SK-N-MC (cell line): ENCODE measurements around the gene CAMK2B.

ENCODE experiments used
- DNase-seq: peaks from one replicate; pipeline ENCODE4 v3.0.0-alpha.2; 2011; ENCODE audit warnings: low read depth, low spot score
- H3K27ac ChIP-seq: fragments of 200-600 bp; sonication (generic); 2 replicates; pipeline ENCODE4 v1.5.1; 2016; ENCODE audit warnings: mixed run types
- H3K36me3 ChIP-seq: fragments of 200-600 bp; sonication (generic); 2 replicates; pipeline ENCODE4 v1.6.1; 2017; ENCODE audit warnings: antibody characterized with exemption, low read length, mixed read lengths; ENCODE audit not compliant: insufficient read depth
- H3K4me3 ChIP-seq: fragments of 200-600 bp; sonication (generic); 2 replicates; pipeline ENCODE4 v1.5.1; 2016
- H3K9ac ChIP-seq: fragments of 200-600 bp; sonication (generic); 2 replicates; pipeline ENCODE4 v1.8.0; 2017; ENCODE audit warnings: mixed run types, mixed read lengths; ENCODE audit not compliant: insufficient read length
- H3K9me3 ChIP-seq: fragments of 200-600 bp; sonication (generic); 2 replicates; pipeline ENCODE4 v1.6.1; 2017; ENCODE audit warnings: low read depth, mild to moderate bottlenecking, antibody characterized with exemption, low read length, moderate library complexity, mixed read lengths
- EZH2 ChIP-seq: fragments of 200-600 bp; sonication (generic); IDR thresholded peaks from one replicate; pipeline ENCODE4 v1.6.1; 2017; ENCODE audit warnings: antibody characterized with exemption
- FOXP2 ChIP-seq: optimal IDR thresholded peaks from 2 replicates; pipeline ENCODE3; 2011; ENCODE audit warnings: mild to moderate bottlenecking, moderate library complexity; ENCODE audit not compliant: insufficient read depth; ENCODE audit errors: extremely low read length, control extremely low read depth
- POLR2AphosphoS5 ChIP-seq: IDR thresholded peaks from 2 replicates; pipeline ENCODE4 v1.6.1; 2012; ENCODE audit warnings: mild to moderate bottlenecking, low read depth, low read length, borderline replicate concordance

Gene CAMK2B

DNA sequence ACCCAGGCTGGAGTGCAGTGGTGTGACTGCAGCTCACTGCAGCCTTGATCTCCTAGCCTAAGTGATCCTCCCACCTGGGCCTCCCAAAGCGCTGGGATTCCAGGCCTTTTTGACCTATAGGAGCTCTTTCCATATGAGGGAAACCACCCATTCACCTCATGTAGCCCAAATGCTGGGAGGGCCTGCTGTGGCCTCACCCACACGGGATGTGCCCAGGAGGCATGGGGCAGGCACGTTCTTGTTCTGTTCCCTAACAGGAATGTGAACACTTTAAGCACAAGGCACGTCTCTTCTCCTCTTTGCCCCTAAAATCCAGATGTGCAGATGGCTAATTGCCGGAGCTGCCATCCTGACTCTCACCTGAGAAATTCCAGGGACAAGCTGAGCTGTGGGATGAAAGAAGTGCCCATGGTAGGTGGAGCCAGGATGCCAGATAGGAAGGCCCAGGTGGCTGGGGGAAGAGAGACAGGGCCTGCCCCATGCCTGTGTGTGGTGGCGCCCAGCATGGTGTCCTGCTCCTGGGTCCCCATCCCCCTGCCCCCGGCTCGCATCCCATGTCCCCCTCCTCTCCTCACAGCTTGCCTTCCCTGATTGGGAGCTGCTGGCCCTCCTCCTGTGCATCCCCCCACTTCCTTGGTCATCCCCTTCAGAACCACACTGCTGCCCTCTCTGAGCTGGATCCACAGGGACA is 17.3 kb downstream of the CAMK2B start:
- Histone ChIP-seq H3K4me3 (no peak overlapping the region), H3K9me3 (no peaks in the 10 kb centered on the region), H3K27ac (no peak overlapping the region), H3K9ac (no peak overlapping the region), H3K36me3 (no peaks in the 10 kb centered on the region)
- no peak for TF ChIP-seq EZH2
- TF ChIP-seq POLR2AphosphoS5 = no peak
- no peak for TF ChIP-seq FOXP2
- no peak for DNase-seq

DNA sequence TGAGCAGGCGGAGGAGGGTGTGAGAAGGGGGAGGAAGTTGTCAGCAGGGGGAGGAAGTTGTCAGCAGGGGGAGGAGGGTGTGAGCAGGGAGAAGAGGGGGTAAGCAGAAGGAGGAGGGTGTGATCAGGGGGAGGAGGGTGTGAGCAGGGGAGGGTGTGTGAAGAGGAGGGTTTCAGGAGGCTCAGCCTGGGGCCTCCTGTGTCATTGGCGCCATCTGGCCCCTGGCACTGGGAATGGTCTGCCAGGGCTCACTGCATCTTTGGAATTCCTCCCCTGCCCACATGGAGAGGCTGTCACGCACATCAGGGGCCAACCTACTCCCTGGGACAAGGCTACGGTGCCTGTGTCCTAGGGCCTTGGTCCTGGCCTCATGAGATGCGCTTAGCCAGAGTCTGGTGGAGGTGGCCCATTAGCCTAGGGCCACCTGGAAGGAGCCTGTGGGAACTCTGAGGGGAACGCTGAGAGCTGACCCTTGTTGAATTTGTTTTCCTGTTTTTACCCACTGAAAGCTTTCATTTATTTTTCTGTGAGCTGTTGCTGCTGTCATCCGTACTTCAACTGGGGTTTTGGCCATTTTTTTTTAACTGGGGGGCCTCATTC is 18.0 kb downstream of the CAMK2B start:
- no peaks in the 10 kb centered on the region; the same call in 1 of the 2 replicates for H3K9me3 ChIP-seq
- H3K9ac ChIP-seq = no peak overlapping the region
- H3K4me3 ChIP-seq = no peak overlapping the region
- TF ChIP-seq EZH2 (no peak), FOXP2 (no peak), POLR2AphosphoS5 (no peak)
- no peak overlapping the region for H3K27ac ChIP-seq
- no peaks in the 10 kb centered on the region for H3K36me3 ChIP-seq
- no peak for DNase-seq

DNA sequence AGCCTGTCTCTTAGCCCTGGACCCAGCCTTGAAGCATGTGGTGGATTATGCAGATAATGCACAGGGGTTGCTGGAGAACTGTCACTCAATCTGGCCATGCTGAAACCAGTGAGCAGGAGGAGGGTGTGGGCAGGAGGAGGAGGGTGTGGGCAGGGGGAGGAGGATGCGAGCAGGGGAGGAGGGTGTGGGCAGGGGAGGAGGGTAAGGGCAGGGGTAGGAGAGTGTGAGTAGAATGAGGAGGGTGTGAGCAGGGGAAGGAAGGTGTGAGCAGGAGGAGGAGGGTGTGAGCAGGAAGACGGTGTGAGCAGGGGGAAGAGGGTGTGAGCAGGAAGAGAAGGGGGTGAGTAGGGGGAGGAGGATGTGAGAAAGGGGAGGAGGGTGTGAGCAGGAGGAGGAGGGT is 18.8 kb downstream of the CAMK2B start:
- Histone ChIP-seq H3K9ac (no peak overlapping the region), H3K4me3 (no peak overlapping the region), H3K36me3 (no peaks in the 10 kb centered on the region), H3K9me3 (no peaks in the 10 kb centered on the region; the same call in 1 of the 2 replicates), H3K27ac (no peak overlapping the region)
- no peak for TF ChIP-seq FOXP2
- no peak for TF ChIP-seq POLR2AphosphoS5
- TF ChIP-seq EZH2 = no peak
- no peak for DNase-seq

DNA sequence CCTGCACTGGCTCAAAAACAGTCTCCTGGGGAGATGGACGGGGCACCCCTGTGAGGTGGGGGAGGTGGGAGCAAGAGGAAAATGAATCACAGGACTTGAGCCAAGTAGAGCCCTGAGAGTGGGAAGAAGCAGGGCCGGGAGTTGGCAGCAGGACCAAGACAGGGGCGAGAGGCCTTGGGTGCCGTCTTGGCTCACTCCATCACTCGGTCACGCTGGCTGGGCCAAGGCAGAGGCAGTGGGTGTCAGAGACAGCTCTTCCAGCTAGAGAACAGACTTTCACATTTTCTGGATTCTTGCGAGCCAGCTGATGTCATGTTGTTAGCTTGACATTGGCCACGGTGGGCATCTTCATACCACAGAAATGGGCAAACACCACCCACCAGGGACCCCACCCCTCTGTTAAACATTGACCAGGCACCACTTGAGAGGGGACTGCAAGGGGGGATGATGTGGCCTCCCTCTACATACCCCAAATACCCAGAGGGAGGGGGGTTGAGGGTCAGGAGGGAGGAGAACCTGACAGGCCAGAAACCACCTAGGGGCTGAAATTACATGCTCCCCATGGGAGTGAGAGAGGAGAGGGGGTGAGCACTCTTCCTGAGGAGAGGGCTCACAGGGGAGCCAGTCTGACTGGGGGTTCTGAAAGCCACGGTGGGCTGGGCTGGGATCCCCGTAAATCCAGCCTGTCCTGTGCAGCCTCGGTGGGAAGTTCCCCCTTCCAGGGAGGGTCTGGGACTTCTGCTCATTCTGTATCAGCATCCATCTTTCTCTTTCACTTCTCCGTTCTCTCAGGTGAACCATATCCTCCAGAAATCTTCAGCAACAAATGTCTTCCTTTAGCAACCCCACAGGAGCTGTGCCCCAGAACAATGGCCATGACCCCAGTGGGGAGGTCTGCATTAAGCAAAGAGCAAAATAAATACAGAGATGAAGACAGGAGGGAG is 19.6 kb downstream of the CAMK2B start:
- Histone ChIP-seq H3K4me3 (no peak overlapping the region), H3K9ac (no peak overlapping the region), H3K27ac (no peak overlapping the region), H3K9me3 (no peaks in the 10 kb centered on the region; the same call in 1 of the 2 replicates), H3K36me3 (no peaks in the 10 kb centered on the region)
- TF ChIP-seq FOXP2 (no peak), POLR2AphosphoS5 (no peak), EZH2 (no peak)
- DNase-seq = no peak

DNA sequence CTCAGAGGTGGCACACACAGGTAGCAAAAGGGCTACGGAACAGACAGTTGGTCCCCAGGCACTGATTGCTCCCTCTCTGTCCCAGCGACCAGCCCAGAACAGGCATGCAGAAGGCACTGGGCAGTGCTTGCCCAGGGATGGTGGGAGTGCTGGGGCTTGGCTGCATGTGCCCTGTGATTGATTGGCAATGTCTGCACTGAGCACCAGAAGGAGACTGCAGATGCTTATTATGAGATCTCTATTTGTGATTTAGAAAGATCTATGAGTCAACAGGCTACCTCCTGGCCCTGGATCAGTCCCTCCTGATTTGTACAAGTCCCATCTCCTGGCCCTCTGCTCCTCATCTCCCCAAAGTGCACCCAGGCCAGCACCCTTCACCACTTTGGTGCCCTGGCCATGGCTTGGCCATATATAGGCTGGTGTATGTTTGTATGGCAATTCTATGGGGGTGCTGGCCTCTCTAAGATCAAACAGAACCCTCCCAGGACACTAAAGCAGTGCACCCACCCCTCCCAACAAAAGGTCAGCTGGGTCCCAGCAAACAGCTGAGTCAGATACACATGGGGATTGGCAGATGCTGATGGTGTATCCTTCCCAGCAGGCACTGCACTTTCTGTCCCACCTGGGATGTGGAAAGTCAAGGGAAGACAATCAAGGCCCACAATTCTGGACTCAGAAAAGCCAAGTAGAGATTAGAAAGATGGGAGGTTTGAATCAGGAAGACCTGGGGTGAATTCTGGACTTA is 30.9 kb downstream of the CAMK2B start:
- no peaks in the 10 kb centered on the region for H3K36me3 ChIP-seq
- no peak overlapping the region for H3K9ac ChIP-seq
- no peaks in the 10 kb centered on the region for H3K9me3 ChIP-seq
- DNase-seq = no peak
- TF ChIP-seq POLR2AphosphoS5 = no peak
- TF ChIP-seq EZH2 = no peak
- TF ChIP-seq FOXP2 = no peak
- no peak overlapping the region for H3K27ac ChIP-seq
- no peak overlapping the region for H3K4me3 ChIP-seq

DNA sequence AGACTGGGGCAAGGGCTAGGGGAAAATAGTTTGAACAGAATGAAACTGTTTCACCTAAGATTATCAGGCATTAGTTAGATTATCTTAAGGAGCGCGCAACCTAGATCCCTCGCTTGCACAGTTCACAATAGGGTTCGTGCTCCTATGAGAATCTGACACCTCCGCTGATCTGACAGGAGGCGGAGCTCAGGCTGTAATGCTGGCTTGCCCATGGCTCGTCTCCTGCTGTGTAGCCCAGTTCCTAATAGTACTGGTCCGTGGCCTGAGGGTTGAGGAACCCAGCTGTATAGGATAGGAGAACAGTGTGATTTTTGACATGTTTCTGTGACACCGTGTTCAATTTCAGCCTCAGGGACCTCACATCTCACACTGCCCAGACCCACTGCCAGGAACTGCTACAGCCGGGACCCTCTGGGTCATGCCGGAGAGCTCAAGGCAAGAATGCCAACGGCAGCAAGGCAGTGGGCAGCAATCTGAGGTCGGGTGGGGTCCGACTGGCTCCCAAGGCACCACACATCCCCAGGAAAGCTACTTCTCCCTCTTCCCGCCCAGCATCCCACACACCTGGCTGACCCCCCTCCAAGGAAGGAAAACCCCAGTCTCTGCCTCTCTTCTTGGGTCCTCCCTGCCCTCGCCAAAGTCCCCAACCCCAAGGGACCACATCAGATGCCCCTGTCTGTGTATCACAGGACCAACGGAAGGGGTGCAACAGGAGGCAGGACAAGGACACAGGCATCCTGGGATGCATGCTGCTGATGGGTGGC is 31.7 kb downstream of the CAMK2B start:
- Histone ChIP-seq H3K4me3 (no peak overlapping the region), H3K36me3 (no peaks in the 10 kb centered on the region), H3K9ac (no peak overlapping the region), H3K27ac (no peak overlapping the region), H3K9me3 (no peaks in the 10 kb centered on the region)
- TF ChIP-seq EZH2 = no peak
- no peak for TF ChIP-seq FOXP2
- TF ChIP-seq POLR2AphosphoS5 = no peak
- DNase-seq = no peak

DNA sequence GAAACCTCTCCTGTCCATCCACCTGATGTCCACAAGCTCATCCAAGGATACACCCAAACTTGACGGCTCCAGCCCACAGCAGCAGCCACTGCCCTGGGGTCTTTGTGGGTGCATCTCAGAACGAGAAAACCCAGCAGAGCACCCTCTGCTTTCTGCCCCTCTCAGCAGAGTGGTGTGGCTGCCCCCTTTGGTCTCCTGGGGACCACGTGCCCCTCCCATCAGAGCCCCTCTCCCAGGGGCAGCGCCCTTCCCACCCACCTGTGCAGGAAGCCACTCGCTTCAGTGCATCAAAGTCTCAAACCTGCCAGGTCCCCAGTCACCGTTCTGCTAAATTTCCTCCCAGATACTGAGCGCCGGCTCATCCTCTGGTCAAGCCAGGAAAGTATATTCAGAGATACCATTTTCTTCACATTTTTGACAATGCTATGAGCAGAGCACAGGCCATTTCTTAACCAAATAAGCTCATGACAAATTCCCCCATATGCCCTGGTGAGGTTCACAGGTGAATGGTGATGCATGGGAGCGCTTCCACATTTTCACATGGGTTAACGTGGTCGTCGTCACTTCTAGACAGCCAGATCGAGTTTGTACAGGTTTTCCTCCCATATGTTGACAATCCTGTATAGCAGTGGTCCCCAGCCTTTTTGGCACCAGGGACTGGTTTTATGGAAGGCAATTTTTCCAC is 32.4 kb downstream of the CAMK2B start:
- Histone ChIP-seq H3K9ac (no peak overlapping the region), H3K9me3 (no peaks in the 10 kb centered on the region), H3K36me3 (no peaks in the 10 kb centered on the region), H3K4me3 (no peak overlapping the region), H3K27ac (no peak overlapping the region)
- TF ChIP-seq FOXP2 (no peak), POLR2AphosphoS5 (no peak), EZH2 (no peak)
- DNase-seq = no peak

DNA sequence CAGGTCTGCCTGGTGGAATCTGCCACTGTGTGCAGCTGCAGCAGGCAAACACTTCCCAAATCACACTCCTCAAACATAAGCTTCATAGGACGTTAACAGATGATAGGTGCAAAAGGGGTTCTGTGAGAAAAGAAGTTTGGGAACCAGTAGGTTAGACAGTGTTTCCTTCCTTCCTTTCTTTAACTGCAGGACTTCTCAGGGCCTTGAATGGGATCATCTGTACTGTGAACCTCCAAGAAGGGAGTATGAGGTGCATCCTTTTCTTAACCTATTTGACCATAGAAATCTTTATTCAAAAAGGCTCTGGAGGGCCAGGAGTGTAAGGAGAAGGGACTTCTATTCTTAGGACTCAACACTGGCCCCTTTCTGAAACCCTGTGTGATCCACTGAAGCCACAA is 33.0 kb downstream of the CAMK2B start:
- Histone ChIP-seq H3K9ac (no peak overlapping the region), H3K27ac (no peak overlapping the region), H3K4me3 (no peak overlapping the region), H3K9me3 (no peaks in the 10 kb centered on the region), H3K36me3 (no peaks in the 10 kb centered on the region)
- TF ChIP-seq FOXP2 = no peak
- no peak for TF ChIP-seq POLR2AphosphoS5
- TF ChIP-seq EZH2 = no peak
- no peak for DNase-seq
